GM13976 (cell line): ENCODE data around the gene SUSD6.
"Not testable (repeated sequence)": the region's sequence is repeated elsewhere in the genome, so short reads cannot be mapped to it uniquely, and the experiment has no call there.

Source experiments
- DNase-seq: peaks from one replicate; pipeline ENCODE4 v3.0.0; 2012; ENCODE audit warnings: low spot score
- in situ Hi-C: fragments of 300-500 bp; cut with MboI; formaldehyde crosslinking; loops from one replicate; pipeline ENCODE4 v1.12.0; 2022; ENCODE audit warnings: low sequenced_read_pairs, mixed read lengths, inconsistent platforms; ENCODE audit not compliant: unreplicated experiment
- TF ChIP-seq, protein P1 (sequence below): IDR thresholded peaks from 2 replicates; pipeline ENCODE4 v1.5.1; 2012; ENCODE audit warnings: borderline replicate concordance, mild to moderate bottlenecking; ENCODE audit not compliant: insufficient read depth; ENCODE audit errors: extremely low read depth, missing control alignments, control extremely low read depth

Gene SUSD6

DNA sequence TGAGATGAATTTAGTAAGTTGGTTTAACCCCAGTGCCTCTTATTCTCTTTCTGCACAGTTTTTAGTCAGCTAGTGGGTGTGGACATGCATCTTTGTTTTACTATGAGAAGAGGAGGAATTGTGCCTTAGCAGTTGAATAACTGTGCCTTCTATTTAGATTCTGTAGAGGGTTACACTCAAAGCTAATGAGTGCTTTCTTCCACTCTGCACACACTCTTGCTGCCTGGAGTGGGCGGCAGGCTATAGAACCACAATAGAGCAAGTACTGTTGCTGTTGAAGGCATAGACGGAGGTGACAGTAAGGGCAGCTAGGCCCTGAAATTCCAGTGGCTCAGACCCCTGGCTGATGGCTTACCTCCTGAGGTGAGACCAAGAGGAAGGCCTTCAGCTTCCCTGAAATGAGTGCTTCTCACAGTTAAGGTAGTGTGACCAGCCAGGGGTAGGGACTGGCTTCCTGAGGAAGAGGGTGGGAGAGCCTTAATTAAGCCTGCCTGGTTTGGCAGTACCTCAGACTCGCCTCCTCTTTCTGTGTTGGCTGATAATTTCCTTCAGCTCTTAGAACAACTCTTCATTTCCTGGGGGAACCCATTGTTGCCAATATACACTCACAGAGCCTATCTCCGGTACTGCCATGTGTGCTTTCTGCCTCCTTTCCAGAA lies 24.7 kb downstream of the SUSD6 start:
- no peak for DNase-seq
- in situ Hi-C loops, result no loop called here
- TF ChIP-seq, protein P1, sequence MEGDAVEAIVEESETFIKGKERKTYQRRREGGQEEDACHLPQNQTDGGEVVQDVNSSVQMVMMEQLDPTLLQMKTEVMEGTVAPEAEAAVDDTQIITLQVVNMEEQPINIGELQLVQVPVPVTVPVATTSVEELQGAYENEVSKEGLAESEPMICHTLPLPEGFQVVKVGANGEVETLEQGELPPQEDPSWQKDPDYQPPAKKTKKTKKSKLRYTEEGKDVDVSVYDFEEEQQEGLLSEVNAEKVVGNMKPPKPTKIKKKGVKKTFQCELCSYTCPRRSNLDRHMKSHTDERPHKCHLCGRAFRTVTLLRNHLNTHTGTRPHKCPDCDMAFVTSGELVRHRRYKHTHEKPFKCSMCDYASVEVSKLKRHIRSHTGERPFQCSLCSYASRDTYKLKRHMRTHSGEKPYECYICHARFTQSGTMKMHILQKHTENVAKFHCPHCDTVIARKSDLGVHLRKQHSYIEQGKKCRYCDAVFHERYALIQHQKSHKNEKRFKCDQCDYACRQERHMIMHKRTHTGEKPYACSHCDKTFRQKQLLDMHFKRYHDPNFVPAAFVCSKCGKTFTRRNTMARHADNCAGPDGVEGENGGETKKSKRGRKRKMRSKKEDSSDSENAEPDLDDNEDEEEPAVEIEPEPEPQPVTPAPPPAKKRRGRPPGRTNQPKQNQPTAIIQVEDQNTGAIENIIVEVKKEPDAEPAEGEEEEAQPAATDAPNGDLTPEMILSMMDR, result no peak

DNA sequence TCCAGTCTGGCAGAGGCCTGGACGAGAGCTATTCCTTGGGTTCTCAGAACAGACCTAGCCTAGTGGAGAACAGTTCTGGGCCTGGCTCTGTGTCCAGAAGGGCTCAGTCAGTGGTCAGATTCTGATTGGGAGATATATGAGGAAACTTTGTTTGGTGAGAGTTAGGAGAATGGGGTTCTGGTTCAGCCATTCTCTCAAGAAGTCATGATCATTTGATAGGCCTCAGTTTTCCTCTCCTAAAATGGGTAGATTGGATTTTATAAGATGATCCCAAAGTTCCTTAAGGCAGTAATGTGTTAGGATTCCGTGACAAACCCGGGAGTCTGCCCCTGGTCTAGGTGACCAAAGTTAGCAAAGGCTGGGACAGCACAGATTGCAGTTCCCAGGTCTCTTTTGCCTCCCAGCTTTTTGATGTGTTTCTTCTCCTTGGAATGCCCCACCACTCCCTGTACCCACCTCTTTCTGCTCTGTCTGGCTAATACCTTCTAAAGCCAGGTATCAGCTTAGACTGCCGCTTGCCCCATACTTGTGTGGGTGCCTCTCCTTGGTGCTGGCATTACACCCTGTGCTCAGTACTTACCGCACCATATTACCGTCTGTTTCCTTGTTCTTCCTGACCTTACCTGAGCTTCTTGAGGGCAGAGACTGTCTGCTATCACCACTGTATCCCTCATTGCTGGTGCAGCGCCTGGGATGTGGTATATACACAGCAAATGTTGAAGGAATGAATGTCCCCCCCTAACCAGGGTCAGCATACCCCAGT lies 25.5 kb downstream of the SUSD6 start:
- DNase-seq, result no peak
- in situ Hi-C loops, result no loop called here
- TF ChIP-seq, protein P1, result no peak

DNA sequence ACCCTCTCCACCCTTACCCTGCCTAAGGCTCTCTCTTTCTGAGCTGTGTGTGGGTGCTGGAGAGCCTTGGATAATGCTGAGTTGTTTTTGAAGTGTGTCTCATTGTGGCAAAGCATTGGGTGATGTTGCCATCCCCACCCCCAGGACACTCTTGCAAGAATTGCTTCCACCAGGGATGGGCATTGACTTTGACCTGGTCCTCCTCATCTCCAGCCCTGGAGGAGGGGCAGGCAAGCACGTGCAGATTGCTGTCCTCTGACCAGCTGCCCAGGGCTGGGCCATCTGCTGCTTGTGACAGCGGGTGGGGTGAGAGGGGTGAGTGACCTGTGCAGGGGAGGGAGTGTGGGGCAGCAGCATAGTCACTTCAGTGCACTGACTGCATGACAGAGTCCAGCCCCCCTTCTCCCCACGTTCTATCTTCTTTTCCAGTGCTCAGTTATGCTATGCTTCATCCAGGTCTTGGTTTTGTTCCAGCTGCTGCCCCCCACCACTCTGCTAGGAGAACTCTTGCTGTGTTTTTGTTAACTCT lies 26.2 kb downstream of the SUSD6 start:
- TF ChIP-seq, protein P1, result no peak
- no peak for DNase-seq
- in situ Hi-C loops, result no loop called here

DNA sequence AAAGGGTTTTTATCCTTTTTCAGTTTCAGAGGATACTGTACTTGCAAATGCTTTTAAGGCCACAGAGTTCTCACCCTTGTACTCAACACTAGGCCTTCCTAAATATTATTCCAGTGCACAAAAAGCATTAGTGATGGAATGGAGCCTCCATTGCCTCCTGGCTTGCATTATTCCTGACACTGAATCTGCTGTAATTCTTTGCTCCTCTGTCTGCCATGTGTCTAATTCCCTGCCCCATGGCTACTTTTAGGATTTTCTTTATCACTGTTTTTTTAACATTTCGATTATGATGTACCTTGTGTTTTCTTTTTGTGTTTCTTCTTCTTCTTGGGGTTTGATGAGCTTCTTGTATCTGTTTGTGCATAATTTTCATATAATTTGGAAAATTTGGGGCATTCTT lies 29.5 kb downstream of the SUSD6 start:
- no peak for DNase-seq
- in situ Hi-C loops, result no loop called here
- TF ChIP-seq, protein P1, result no peak

DNA sequence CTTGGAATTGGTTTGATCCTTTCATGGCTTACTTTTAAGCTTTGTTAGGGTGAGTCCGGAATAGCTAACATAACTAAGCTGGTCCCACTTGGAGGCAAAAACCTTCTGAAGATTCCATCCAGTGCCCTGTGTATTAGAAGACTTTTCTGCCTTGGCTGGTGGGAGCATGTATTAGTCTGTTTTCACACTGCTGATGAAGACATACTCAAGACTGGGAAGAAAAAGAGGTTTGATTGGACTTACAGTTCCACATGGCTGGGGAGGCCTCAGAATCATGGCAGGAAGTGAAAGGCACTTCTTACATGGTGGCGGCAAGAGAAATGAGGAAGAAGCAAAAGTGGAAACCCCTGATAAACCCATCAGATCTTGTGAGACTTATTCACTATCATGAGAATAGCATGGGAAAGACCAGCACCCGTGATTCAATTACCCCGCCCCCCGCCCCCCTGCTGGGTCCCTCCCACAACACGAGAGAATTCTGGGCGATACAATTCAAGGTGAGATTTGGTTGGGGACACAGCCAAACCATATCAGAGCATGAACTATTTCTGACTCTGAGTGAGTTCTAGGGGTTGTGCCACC lies 30.9 kb downstream of the SUSD6 start:
- DNase-seq, in situ Hi-C loops: not testable (repeated sequence)

DNA sequence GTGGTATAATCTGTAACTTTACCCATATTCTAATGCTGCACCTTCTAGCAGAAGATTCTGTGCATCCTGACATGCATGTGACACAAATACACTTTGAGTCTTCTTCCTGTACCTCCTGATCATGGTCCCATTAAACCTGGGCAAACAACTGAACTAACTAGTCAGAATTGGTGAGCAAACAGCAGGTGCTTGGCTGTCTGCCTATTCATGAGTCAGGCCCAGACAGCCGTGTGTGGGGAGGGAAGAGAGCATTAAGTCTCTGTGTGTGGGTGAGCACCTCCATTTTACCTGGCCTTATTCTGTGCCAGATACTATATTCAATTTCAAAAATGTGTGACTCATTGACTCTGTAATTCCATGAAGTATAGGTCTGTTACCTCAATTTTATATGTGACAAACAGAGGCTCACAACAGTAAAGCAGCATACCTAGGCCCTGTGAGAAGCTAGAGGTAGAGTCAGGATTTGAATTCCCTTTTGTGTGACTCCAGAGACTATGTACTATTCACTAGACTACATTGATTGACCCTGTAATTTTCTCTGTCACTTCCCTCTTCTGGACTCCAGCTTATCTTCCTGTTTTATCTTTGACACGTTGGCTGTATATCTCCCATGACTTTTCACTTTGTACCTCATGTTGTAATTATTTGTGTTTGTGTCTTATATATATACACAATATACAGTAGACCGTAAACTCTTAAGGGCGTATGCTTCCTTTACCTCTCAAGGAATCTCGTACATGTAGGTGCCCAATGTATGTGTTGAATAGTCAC lies 32.2 kb downstream of the SUSD6 start:
- TF ChIP-seq, protein P1, result no peak
- DNase-seq, result no peak
- in situ Hi-C loops, result no loop called here
